GM19043 (cell line): ENCODE data around the gene FZD4.
"Not testable (repeated sequence)": the region's sequence is repeated elsewhere in the genome, so short reads cannot be mapped to it uniquely, and the experiment has no call there.

Source experiments
- ATAC-seq: cut with Tn5 transposase; IDR thresholded peaks from one replicate; pipeline ENCODE4 v1.9.1; 2021; ENCODE audit warnings: low read depth; ENCODE audit not compliant: unreplicated experiment

Gene FZD4

DNA sequence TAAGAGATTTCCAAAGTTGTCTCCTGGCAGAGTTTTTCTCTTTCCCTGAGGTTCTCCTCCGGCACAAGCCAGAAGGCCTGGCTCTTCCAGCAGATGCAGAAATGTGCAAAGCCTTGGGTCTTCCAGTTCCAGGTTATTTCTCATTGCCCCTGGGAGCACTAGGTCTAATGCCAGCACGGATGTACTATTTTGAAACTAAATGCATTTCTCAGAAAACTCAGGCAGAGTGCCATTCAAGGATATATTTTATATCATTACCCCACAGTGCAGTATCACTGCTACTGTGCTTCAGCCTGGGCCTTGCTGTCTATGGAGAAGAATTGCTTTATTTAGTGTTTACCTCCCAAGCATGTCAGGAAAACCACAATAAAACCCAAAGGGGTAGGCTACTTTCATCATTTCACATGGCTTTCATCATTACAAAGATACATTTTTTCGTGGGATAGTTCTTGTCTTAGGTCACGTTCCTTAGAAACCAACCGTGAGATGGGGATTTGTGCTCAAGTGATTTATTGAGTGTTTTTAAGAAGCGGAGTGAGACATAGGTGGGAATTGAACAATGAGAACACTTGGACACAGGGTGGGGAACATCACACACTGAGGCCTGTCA, 22.4 kb upstream of the FZD4 start:
- ATAC-seq = no peak

GRCh38 chr11:86972734-86973133, 17.5 kb upstream of the FZD4 start:
- no peak for ATAC-seq

DNA sequence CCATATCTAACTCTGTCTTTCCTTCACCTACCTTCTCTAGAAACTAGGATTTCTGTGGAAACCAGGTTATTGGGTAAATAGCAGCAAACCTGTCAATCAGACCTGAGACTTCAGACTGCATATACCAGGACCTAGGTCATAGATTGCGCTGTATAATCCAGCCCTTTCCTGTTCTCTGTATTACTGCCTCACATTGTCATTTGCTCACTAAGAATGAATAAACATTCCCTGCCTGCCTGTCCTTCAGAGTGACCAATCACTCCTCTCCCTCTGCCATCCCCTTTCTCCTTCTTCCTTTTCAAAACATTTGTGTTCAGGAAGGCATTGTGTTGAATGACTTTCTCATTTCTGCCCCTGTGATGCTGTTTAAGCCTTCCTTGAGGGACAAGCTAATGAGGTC, 14.1 kb upstream of the FZD4 start:
- ATAC-seq = no peak

- ATAC-seq = not testable (repeated sequence)
These were observed 12.4 kb upstream of the FZD4 start for GRCh38 chr11:86967601-86968000.

- no peak for ATAC-seq
These were observed 2.9 kb upstream of the FZD4 start for GRCh38 chr11:86957976-86958646.

DNA sequence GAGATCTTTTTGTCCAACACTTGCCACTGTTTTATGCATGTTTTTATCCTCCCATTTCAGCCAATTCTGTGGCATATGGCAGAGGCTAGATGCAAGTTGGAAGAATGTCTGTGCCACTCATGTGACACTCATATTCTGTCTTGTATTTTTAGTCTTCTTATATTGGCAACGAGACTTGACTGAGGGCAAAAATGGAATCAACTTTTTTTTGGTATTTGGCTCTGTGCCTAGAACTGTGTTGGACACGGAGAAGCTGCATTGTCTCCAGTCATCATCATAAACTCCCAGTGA, 1.7 kb upstream of the FZD4 start:
- no peak for ATAC-seq

- no peak for ATAC-seq
These were observed 159 bp downstream of the FZD4 start for GRCh38 chr11:86955111-86955360.

DNA sequence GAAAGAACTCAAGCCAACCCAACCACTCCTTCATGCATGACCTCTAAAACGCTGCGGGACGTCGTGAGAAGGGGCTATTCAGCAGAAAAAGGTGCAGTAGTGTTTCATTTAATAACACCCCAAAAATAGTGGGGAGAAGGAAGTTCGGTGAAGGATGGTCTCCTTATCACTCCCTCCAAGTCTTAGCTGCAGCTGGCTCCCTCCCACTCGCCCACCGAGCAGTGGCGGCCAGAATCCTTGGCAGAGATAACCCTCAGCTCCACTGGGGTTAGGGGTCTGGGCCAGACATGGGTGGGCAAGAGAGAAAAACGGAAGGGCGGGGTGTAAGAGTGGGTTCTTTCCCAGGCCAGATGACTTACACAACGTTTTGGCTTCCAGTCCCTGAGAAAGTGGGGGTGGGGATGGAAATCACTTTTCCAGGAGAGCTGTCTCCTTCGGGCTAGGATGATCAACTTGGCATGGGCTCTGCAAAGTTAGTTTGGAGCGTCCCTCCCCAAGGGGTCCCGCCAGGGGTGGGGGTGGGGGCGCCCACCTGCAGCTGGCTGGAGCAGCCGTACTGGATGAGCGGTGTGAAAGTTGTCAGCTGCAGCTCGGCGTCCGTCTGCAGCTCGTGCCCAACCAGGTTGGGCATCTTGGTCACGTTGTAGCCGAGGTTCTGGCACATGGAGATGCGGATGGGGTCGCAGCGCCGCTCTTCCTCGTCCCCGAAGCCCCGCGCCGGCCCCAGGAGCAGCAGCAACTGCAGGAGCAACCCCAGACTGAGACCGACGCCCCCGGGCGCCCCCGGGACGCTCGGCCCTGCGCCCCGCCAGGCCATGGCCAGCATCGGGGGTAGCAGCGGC, 705 bp downstream of the FZD4 start:
- ATAC-seq = peak; percentile 6

- no peak for ATAC-seq
These were observed 2.8 kb downstream of the FZD4 start for GRCh38 chr11:86952221-86952875.

GRCh38 chr11:86951706-86952105, 3.5 kb downstream of the FZD4 start:
- no peak for ATAC-seq

DNA sequence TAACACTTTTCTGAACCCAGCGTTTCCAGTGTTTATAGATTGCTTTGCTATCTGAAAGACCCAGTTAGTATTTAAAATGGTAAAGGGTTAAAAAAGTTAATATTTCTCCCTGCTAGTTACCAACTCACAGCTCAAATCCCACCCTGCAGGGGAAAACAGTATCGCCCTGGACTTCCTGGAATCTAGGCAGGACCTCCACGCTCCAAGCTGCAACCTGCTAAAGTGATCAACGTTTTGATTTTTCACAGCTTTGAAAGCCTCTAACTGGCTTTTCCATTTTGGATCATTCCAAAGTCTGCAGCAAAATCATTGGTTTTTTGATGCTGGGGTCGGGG, 4.6 kb downstream of the FZD4 start:
- no peak for ATAC-seq

DNA sequence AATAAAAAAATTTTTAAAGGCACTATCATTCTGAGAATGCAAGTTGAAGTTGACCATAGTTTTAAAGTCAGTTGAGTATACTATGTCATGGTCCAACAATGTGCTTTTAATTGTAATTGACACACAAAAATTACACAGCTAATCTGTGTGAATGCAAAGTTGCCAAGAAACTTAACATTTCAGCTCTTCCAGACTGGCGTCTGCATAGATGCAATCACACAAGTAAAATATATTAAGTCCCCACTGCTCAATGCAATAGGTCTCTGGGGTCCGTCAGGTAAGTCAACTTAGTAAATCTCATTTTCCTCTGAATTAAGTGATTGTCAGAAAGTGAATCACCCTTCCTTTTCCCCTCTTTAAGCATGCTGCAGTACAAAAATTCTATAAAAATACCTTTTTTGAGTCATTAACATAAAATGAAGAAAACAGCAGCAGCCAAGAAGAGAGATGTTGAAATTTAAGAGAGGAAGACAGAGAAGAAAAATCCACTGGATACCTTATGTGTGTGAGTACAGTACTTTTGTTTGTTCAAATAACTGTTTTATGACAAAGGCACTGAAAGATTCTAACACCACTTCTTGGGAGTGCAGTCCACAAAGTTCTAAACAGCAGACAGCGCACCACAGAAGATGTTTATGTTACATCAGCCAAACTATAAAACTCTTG, 5.1 kb downstream of the FZD4 start:
- no peak for ATAC-seq

DNA sequence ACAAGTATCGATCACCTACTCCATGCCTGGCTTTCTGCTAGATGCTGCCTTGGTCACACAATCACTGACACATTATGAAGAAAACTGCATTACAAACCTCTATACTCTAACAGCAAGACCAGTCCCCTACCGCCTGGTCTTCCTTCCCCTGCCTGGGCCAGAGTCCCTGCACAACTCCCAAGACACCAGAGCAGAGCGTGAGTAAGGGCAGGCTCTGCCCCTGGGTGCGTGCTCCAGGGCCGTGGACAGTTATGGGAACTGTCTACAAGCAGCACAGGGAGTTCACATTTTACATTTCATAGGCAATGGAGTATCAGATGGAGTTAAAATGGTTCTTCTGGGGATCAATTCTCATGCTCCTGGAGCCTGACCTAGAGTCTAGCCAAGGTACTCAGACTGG, 6.5 kb downstream of the FZD4 start:
- no peak for ATAC-seq

GRCh38 chr11:86947541-86947940, 7.7 kb downstream of the FZD4 start:
- no peak for ATAC-seq

DNA sequence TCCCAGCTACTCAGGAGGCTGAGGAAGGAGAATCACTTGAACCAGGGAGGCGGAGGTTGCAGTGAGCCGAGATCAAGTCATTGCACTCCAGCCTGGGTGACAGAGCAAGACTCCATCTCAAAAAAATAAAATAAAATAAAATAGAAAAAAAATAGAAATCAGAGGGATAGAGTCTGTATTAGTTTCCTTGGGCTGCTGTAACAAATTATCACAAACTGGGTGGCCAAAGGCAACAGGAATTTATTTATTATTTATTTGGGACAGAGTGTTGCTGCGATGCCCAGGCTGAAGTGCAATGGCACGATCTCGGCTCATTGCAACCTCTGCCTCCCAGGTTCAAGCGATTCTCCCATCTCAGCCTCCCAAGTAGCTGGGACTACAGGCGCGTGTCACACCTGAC, 11.7 kb downstream of the FZD4 start:
- not testable (repeated sequence) for ATAC-seq

- no peak for ATAC-seq
These were observed 13.2 kb downstream of the FZD4 start for GRCh38 chr11:86941871-86942599.

DNA sequence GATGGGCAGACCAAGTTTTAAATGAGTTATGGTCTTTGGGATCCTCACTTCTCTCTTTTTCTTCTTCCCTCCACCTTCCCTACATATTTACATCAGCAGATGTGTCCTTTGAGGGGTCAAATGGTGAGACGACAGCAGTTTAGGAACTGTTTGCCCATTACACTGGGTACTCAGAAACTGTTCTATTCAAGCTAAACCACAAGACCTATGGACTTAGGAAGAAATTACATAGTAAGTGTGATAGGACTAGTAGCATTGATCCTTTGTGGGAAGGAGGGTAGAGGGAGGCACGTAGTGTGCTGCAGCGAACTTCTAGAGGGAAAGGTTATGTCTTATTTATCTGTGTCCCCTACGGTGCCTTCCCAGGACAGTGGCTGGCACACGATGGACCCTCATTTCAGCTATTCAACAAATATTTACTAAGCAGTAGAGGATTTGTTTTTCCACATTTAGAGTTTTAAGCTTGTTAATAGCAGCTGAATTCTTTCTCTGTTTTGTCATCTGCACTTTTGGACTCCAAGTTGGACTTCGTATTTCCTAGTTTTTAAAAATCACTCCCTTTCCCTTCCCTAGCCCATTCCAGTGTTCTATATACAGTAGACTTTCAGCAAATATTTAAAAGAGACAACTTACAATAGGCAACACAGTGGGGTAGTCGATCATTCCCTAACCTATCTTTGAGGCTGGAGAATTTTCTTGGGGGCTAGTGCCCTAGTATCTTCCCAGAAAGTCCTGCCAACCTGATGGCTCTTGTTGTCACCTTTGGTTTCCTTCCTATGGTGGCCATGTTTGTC, 13.9 kb downstream of the FZD4 start:
- ATAC-seq = no peak

GRCh38 chr11:86940122-86940777, 14.9 kb downstream of the FZD4 start:
- ATAC-seq = no peak
